Left cardiac atrium (tissue), 4 donors: Measurements from ENCODE around the gene DUT. TPM values are rescaled to one million over a fixed set of nuclear protein-coding genes. Genes with fewer than 3 reads are reported as not detected.

Experiments used
- ATAC-seq, 2 donors: fragments of 200-7000 bp; cut with Tn5 transposase; one replicate each; pipeline ENCODE4 v1.9.1; 2020; ENCODE audit warnings: mild to moderate bottlenecking in 2 of 2, moderate library complexity in 2 of 2
- DNase-seq: peaks from one replicate; pipeline ENCODE4 v3.0.0-alpha.2; 2020
- intact Hi-C, 2 donors: fragments of 100-400 bp; cut with DNase I; formaldehyde crosslinking; loops; one replicate each; pipeline versions ENCODE4 v1.14.1 to v1.15.1; 2022 to 2023
- total RNA-seq, 2 donors: library from RNA; stranded (reverse); fragmentation: NEBNext Ultra II Directional; extraction: Animal tissue kit (Norgen Biotek cat#: 25700); gene quantifications; one replicate each; pipeline ENCODE4 v1.2.1, GENCODE V29; 2021
- donor health status: DM: no; HTN: yes; CAD: no.
- donor health status: DM: no; HTN: yes; CAD: no; lungs with severe emphysema.
- donor health status: DM: yes; HTN: yes; CAD: no.
- donor health status: Dilated cardiomyopathy.

DUT gene
- total RNA-seq, 2 donors from 2014 or later: 76.6 to 83.6 TPM

DNA sequence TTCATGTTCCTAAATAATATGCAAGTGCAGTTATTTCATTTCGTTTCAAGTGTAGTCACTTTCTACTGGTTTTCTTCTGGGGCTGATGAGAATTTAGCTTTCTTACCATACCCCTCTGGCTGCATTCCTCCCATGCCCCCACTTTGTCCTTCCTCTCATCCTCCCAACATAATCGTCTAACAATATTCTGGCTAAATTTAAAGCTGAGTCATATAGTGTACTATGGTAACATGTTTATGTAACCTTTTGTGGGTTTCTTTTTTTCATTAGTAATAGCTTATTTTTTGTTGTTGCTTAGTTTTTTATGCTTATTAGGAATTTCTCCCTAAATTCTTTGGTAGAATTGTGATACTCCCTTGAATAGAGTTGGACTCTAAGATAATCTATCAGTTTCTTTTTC is 30.5 kb downstream of the DUT start:
- DNase-seq: no peak
- intact Hi-C loops: loop anchor here in 1 of 2 donors (10.0 kb wide), 2 partner anchors 283 to 443 kb away; partner anchors contain the start of gene FBN1
- no peak for ATAC-seq

GRCh38 chr15:48363474-48363873 is 32.2 kb downstream of the DUT start:
- DNase-seq (no peak), ATAC-seq (peak in 1 of 2 donors; percentile 53)
- intact Hi-C loops: loop anchor here in 1 of 2 donors (10.0 kb wide), 2 partner anchors 281 to 441 kb away; partner anchors contain the start of gene FBN1

DNA sequence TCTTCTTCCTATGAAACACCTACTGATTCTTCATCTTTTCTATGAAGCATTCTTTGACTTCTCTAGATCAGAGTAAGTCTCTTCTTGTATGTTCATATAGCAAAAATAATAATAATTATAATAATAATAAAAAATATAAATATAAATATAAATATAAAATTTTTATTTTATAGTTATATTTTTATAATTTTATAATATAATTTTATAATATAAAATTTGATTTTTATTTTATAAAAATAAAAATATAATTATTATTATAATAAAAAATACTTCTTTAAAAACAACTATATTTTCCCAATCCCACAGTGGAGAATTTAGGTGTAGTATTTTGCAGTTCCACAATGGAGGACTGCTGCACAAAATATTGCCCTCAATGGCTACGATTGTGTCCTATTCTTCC is 34.3 kb downstream of the DUT start:
- ATAC-seq (no peak), DNase-seq (no peak)
- intact Hi-C loops: loop anchor here in 1 of 2 donors (10.0 kb wide), 2 partner anchors 279 to 439 kb away; partner anchors contain the start of gene FBN1

DNA sequence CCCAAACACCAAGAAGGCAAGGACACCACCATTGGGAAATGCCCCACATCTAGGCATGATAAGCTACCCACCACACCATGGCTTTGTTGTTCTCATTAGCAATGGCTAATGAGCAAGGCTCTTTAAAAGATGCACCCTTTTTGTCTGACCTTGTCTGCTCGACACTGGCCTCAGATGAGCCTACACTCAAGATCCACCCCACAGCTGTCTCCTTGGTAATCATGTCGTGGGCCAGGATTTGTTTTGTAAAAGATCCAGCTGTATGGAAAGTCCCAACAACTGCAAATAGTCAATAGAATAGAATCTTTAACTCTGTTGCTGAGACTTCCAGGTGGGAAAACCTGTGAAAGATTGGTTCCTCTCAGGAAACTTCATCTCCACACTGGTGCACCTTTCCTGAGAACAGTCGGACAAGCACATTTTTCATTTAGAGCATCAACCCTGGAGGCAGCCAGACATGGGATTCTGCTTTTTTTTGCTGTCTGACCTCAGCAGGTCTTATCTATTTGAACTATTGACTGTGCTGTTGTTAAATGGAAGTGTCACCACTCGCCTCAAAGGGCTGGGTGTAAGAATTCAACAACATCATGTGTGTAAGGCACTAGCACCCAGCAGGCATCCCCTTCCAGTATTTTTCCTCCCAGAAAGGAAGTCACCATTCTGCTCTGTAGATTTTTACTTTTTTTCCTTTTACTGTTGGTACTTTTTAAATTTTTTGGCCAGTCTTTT is 35.5 kb downstream of the DUT start:
- DNase-seq: no peak
- ATAC-seq: peak in 1 of 2 donors; percentile 82
- intact Hi-C loops: loop anchor here in 1 of 2 donors (10.0 kb wide), 2 partner anchors 278 to 438 kb away; partner anchors contain the start of gene FBN1

DNA sequence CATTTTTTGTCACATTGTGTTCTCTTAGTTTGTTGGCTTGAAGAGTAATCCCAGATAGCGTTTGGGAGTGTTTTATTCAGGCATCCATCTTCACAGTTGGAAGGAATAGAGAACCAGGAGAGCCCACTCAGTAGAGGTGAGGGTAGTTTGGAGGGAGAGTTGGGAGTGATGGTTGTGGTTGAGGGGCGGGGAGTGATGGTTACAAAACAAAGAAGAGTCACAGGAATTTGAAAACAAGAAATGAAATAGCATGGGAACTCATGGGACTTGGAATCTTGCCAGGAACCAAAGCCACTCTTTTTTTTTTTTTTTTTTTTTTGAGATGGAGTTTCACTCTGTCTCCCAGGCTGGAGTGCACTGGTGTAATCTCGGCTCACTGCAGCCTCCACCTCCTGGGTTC is 36.3 kb downstream of the DUT start:
- ATAC-seq: peak in 1 of 2 donors; percentile 49
- intact Hi-C loops: loop anchor here in 1 of 2 donors (10.0 kb wide), 2 partner anchors 277 to 437 kb away; partner anchors contain the start of gene FBN1

DNA sequence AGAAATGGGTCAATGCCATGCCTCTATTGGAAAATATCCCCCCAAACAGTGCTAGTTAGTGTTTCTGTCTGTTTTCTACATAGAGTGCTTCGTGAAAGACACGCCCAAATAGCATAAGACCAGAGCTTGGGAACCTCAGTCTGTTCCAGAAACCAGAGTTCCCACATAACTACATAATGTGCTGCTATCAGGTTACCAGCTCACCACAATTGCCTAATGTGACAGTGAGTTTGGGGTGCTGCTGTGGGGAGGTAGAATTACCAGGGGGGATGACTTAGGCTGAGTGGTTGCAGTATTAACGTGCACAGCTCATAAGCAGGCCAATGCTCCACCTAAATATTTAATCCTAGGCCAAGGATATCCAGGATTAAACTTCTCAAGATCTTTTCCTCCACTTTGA is 39.2 kb downstream of the DUT start:
- intact Hi-C loops: no loop called here
- DNase-seq (no peak), ATAC-seq (no peak)

More for the DNA sequence above, 36.3 kb downstream of the DUT start:
- DNase-seq: no peak

GRCh38 chr15:48371550-48371949 is 40.3 kb downstream of the DUT start:
- ATAC-seq (no peak), DNase-seq (no peak)
- intact Hi-C loops: no loop called here

DNA sequence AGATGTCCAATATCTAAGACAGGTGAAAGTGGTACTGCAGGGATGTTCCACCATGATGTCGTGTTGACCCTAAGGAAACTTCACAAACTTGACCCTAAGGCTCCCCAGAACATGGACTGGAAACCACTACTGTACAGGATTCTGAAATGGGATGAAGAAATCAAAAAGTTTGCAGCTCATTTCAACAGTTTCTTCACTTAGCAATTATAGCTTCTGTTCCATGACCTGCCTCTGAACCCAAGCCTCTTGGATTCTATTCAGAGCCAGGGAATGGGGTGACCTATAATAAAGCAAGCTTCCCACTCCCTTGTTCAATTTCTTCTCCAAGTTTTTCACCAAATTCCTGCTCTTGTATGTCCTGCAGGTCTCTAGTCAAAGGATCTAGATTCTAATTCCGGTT is 40.7 kb downstream of the DUT start:
- ATAC-seq: no peak
- no peak for DNase-seq
- intact Hi-C loops: no loop called here

- intact Hi-C loops: no loop called here
- ATAC-seq (peak; percentile 67 to 96), DNase-seq (peak; percentile 61)
Observed at GRCh38 chr15:48373821-48374451, 42.7 kb downstream of the DUT start.

- peak; percentile 27 to 30 for ATAC-seq
- DNase-seq: no peak
- intact Hi-C loops: no loop called here
Observed at GRCh38 chr15:48374472-48374871, 43.2 kb downstream of the DUT start.

DNA sequence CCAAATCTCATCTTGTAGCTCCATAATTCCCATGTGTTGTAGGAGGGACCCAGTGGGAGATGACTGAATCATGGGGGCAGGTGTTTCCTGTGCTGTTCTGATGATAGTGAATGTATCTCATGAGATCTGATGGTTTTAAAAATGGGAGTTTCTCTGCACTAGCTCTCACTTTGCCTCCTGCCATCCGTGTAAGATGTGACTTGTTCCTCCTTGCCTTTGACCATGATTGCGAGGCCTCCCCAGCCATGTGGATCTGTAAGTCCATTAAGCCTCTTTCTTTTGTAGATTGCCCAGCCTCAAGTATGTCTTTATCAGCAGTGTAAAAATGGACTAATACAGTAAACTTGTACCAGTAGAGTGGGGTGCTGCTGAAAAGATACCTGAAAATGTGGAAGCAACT is 44.5 kb downstream of the DUT start:
- no peak for DNase-seq
- intact Hi-C loops: no loop called here
- no peak for ATAC-seq

DNA sequence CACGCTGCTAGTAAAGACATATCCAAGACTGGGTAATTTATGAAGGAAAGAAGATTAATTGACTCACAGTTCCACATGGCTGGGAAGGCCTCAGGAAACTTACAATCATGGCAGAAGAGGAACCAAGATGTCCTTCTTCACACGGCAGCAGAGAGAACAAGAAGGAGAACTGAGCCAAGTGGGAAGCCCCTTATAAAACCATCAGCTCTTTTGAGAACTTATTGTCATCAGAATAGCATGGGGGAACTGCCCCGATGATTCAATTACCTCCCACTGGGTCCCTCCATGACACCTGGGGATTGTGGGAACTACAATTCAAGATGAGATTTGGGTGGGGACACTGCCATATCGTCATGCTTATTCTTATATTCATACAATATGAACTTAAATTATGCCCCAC is 49.0 kb downstream of the DUT start:
- no peak for ATAC-seq

GRCh38 chr15:48381861-48382260 is 50.6 kb downstream of the DUT start:
- intact Hi-C loops: no loop called here
- DNase-seq: no peak
- no peak for ATAC-seq

More for the DNA sequence above, 49.0 kb downstream of the DUT start:
- intact Hi-C loops: no loop called here
- DNase-seq: no peak

GRCh38 chr15:48383031-48383430 is 51.8 kb downstream of the DUT start:
- ATAC-seq (no peak), DNase-seq (no peak)
- intact Hi-C loops: no loop called here

GRCh38 chr15:48384616-48385015 is 53.4 kb downstream of the DUT start:
- intact Hi-C loops: no loop called here
- ATAC-seq: no peak

DNA sequence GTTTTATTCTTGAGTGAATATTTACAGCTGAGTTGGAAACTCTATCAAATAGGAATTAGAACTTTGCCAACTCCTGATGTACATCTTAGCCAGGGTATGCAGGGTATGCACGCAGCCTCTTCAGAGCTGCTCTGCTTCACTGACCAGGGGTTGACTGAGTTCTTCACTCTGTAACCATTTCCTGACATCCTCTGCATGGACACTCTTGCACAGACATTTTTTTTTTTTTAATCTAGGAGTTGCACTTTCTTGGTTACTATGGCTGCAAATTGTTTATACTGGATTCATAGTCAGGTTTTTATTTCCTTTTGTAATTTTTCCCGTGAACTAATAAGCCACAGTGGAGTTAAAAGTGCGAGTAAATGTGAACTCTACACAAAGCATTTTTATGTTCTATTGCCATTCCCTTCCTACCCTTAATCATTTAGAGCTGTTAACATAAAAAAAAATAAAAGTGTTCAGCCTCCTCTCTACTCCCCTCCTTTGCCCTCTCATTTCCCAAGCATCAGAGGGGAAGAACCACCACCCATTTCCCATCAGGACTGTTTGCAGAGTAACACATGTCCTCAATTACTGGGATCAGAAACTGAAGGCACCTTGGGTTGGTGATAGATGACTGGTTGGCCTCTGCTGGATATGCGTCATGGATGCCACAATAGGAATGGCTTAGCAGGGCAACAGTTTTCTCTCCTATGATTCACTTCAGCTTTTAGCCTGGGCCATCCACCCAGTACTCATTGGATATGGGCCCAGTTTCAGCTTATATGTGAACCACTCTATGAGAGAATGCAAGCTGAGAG is 54.0 kb downstream of the DUT start:
- DNase-seq (no peak), ATAC-seq (no peak)
- intact Hi-C loops: no loop called here

More at GRCh38 chr15:48384616-48385015, 53.4 kb downstream of the DUT start:
- DNase-seq: no peak

GRCh38 chr15:48388016-48388851 is 57.0 kb downstream of the DUT start:
- intact Hi-C loops: no loop called here
- ATAC-seq (peak in 1 of 2 donors; percentile 34), DNase-seq (no peak)

GRCh38 chr15:48388910-48389309 is 57.7 kb downstream of the DUT start:
- ATAC-seq (no peak), DNase-seq (no peak)
- intact Hi-C loops: no loop called here

- DNase-seq (no peak), ATAC-seq (peak in 1 of 2 donors; percentile 6)
- intact Hi-C loops: no loop called here
Observed at GRCh38 chr15:48389691-48390143, 58.5 kb downstream of the DUT start.
